ENCODE results near the gene ERVFRD-1.
"Not testable (repeated sequence)": the region's sequence is repeated elsewhere in the genome, so short reads cannot be mapped to it uniquely, and the experiment has no call there.

Gene ERVFRD-1

DNA sequence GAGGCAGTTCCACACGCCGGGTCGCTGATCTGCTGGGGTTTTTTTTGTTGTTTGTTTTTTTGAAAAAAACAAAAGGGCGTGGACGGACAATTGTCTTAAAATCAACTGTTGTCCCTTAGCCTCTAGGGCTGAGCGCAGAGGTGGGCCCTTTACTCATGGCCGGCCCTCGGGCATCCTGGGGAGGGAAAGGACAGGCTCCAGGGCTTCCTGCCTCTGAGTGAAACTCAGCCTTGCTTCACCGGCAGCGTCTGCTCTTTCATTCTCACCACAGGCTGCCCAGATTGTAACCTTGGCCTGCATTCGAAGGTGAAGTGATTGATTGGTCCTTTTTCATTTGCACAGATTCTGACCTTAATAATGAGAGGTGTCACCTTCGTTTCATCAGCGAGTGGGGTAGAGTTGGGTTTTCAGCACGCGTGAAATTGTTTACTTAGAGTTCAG lies 17.1 kb downstream of the ERVFRD-1 start:
- intact Hi-C loops (cut with DNase I), result no loop called here
- peak in 32 of 42 donors; percentile 6 to 66 (median 36) for DNase-seq

DNA sequence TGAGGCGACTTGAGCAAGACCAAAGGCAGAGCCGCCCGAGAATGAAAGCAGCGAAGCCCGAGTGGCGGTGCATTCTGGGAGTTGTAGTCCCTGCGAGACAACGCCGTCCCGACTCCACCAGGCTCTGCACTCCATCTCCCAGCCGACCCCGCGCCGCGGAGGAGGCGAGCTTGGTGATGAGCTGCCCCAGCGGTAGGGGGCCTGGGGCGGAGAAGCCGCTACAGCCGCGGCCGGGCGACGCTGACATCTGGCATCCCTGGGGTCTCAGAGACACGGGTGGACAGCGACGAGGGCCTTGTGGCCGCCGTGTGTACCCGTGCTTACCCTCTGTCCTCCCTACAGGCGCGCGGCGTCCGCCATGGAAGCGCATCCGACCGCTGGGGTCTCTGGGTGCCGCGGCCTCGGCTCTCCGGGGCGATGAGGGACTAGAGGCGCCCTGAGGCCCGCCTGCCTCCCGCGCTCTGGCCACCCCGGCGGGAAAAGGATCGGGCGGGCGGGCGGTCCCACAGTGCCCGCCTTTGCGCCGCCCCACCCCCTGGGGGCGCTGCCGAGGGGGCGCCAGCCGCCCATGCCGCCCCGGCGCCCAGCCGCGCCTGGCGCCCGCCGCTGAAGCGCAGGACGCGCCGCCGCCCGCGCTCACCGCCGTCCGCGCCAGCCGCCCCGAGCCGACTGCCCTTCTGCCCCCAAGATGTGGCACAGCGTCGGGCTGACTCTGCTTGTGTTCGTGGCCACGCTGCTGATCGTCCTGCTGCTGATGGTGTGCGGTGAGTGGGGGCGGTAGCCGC lies 17.7 kb downstream of the ERVFRD-1 start, which contains the start of gene SMIM13:
TSS of gene SMIM13 (plus strand) at position 209 of the 785 bp plus-strand sequence. CDS start at position 689, 480 bp downstream.
- intact Hi-C loops (cut with DNase I), result no loop called here
- DNase-seq, result peak; percentile 97 to 99 (median 99)

DNA sequence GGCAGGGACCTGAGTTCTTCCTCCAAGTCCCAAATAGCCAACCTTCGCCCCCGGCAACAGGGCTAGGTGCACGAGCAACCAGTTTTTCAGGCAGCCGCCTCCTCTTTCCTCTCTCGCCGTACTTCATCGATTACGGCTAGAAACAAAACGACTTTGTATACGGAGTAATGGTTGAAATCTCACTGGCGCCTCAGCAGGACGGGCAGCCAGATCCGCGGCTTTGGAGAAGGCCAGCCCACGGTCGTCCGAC lies 18.2 kb downstream of the ERVFRD-1 start:
- DNase-seq, result no peak
- intact Hi-C loops (cut with DNase I), result no loop called here

DNA sequence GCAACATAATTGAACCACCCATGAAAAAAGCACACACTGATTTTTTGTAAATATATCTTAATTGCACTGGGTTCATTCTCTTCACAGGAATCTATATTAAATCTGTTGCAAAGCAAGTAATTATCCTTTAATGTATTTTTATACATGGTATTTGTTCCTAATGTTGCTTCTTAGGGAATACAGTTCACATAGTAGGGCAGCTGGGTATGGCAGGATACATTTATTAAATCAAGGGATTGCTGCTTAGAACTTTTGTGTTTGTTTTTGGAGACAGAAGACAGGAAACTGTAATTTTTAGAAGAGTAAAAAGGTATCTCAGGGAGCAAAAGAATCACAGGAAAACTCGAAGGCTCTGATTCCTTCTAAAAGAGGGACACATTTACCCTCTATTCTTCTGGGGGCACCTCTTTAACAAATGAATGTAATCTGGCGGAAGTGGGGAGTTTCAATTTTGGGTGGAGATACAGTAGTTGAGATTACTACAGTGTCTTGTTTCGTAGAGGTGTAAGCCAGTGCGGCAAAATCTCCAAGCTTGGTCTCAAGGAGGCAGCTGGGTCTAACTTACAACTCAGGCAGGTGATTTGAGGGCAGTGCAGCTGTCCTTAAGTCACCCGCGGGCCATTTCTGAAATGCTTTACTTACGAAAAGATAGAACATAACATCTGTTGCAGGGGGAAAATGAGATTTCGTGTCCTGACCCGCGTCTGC lies 18.7 kb downstream of the ERVFRD-1 start:
- DNase-seq, result peak in 3 of 42 donors; percentile 14 to 42 (median 37)
- intact Hi-C loops (cut with DNase I), result no loop called here

DNA sequence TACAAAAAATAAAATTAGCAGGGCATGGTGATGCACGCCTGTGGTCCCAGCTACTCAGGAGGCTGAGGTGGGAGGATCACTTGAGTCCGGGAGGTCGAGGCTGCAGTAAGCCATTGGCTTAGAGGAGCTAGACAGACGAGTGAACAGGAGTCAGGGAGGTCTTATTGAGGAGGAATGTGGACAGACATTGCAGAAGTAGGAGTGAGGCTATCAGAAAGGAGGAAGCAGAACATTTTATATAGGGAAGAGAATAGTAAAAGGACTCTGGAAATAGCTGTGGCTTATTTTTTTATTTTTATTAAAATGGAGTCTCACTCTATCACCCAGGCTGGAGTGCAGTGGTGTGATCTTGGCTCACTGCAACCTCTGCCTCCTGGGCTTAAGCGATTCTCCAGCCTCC lies 20.4 kb downstream of the ERVFRD-1 start:
- intact Hi-C loops (cut with DNase I), result not testable (repeated sequence)

DNA sequence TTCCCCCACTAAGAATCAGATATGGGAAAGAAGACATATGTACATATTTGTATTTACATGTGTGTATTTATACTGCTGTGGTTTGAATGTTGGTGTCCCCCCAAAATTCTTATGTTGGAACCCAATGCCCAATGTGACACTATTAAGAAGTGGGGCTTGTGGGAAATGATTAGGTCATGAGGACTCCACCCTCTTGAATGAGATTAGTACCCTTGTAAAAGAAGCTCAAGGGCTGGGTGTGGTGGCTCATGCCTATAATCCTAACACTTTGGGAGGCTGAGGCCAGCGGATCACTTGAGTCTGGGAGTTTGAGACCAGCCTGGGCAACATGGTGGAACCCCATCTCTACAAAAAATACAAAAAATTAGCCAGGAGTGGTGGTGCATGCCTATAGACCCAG lies 21.8 kb downstream of the ERVFRD-1 start:
- intact Hi-C loops (cut with DNase I), result no loop called here
- no peak for DNase-seq

More for the DNA sequence above, 20.4 kb downstream of the ERVFRD-1 start:
- not testable (repeated sequence) for DNase-seq

DNA sequence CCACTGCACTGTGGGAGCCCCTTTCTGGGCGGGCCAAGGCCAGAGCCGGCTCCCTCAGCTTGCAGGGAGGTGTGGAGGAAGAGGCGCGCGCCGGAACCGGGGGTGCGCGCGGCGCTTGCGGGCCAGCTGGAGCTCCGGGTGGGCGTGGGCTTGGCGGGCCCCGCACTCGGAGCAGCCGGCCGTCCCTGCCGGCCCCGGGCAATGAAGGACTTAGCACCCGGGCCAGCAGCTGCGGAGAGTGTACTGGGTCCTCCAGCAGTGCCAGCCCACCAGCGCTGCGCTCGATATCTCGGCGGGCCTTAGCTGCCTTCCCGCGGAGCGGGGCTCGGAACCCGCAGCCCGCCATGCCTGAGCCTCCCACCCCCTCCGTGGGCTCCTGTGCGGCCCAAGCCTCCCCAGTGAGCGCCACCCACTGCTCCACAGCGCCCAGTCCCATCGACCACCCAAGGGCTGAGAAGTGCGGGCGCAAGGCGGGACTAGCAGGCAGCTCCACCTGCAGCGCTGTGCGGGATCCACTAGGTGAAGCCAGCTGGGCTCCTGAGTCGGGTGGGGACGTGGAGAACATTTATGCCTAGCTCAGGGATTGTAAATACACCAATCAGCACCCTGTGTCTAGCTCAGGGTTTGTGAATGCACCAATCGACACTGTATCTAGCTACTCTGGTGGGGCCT lies 24.2 kb downstream of the ERVFRD-1 start:
- intact Hi-C loops (cut with DNase I); DNase-seq: not testable (repeated sequence)

DNA sequence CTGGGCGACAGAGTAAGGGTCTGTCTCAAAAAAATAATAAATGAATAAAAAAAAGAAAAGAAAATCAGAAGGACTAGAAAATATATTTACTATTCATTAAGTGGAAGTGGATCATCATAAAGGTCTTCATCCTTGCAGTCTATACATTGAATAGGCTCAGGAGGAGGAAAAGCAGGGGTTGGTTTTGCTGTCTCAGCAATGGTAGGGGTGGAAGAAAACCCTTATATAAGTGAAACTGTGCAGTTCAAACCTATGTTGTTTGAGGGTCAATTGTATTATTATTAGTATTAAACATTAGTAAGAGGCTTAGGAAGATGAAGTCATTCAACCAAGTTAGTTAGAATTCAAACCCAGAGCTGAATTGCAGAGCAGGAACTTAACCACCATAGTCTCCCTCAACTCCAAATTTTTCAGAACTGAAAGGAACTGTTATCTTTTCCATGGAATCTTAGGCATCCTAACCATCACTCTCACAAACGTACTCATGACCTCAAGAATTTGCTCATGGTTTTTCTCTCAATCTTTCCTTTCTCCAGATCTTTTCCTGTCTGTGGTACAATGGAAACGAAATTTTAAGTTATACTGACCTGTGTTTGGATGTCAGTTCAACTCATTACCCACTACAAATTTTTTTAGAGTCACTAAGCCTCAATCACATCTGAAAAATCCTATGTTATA lies 25.6 kb downstream of the ERVFRD-1 start:
- intact Hi-C loops (cut with DNase I), result no loop called here
- DNase-seq, result no peak

DNA sequence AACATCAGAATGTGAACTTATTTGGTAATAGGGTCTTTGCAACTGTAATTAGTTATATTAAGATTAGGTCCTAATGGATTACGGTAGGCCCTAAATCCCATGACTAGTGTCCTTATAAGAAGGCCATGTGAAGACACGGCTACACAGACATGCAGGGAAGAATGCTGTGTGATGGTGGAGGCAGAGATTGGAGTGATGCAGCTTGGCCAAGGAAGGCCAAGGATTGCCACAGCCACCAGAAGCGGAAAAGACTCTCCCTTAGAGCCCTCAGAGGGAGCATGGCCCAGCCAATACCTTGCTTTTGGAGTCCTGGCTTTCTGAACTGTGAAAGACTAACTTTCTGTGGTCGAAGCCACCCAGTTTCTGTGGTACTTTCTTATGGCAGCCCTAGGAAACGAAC lies 27.6 kb downstream of the ERVFRD-1 start:
- intact Hi-C loops (cut with DNase I), result no loop called here
- DNase-seq, result no peak

DNA sequence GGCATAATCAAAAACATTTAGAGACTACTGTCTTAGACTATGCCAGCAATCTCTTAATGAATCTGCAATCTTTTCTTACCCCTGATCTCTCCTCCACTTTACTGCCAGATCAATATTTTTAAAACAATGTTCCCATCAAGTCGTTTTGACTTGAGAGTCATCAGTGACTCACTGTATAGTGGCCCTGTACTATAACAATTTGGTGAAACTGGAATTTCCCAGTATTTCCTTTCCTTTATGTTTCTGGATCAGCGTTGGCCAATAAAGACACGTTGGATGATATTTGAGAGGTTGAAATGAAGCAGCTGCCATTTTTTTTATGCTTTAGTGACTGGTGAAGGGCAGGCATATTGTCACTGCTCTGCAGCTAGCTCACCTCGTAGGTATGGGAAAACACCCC lies 28.0 kb downstream of the ERVFRD-1 start:
- DNase-seq, result no peak
- intact Hi-C loops (cut with DNase I), result no loop called here

DNA sequence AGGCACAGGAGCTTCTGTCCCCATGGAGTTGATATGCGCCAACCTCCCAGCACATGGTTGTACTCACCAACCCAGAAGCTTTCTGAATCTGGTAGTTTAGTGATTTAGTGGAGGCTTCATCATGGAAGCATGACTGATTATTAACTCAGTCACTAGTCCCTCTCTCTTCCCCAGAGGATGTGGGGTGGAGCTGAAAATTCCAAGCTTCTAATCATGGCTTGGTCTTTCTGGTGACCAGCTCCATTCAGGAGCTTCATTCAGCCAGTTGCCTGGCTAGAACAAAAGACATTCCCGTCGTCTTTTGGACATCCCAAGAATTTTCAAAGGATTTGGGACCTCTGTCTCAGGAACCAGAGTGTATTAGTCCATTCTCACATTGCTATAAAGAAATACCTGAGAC lies 31.2 kb downstream of the ERVFRD-1 start:
- DNase-seq, result no peak
- intact Hi-C loops (cut with DNase I), result no loop called here

DNA sequence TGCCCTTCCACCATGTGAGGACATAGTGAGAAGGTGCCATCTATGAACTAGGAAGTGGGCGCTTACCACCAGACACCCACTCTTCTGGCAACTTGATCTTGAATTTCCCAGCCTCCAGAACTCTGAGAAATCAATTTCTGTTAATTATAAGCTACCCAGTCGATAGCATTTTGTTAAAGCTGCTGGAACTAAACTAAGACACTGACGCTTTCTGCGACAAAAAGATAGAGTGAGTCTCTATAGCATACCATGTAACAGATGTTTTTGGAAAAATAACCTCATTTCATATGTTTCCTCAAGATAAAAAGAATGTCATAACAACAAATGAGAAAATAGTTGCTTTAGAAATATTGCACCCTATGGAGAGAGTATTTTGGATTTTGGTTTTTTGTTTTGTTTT lies 33.3 kb downstream of the ERVFRD-1 start:
- intact Hi-C loops (cut with DNase I), result no loop called here
- DNase-seq, result no peak

DNA sequence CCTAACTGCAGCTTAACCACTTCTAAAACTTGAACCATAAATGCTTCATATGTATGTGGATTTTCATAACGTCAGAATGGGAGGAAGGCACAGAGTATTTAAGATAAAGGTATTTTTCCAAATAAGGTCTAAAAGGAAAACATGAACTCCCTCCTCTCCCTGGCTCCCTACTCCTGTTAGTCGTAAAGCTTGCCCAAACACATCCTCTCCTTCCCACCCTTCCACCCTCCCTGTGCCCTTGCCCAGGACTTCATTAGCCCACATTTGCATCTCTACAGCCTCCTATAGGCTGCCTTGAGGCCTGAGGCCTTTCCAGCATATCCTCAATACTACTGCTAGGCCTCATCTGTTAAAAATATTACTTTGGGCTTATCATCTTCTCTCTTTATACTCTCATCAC lies 35.0 kb downstream of the ERVFRD-1 start:
- no peak for DNase-seq
- intact Hi-C loops (cut with DNase I), result no loop called here

DNA sequence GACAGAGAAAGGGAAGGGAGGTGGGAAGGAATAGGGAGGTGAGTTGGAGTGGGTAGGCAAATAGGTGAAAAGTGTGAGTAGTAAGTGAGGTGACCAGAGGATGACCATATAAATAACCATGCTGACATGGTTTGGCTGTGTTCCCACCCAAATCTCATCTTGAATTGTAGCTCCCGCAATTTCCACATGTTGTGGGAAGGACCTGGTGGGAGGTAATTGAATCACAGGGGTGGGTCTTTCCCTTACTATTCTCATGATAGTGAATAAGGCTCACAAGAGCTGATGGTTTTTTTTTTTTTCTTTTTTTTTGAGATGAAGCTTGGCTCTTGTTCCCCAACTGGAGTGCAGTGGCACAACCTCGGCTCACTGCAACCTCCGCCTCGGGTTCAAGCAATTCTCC lies 39.4 kb downstream of the ERVFRD-1 start:
- intact Hi-C loops (cut with DNase I), result no loop called here
- DNase-seq, result no peak

DNA sequence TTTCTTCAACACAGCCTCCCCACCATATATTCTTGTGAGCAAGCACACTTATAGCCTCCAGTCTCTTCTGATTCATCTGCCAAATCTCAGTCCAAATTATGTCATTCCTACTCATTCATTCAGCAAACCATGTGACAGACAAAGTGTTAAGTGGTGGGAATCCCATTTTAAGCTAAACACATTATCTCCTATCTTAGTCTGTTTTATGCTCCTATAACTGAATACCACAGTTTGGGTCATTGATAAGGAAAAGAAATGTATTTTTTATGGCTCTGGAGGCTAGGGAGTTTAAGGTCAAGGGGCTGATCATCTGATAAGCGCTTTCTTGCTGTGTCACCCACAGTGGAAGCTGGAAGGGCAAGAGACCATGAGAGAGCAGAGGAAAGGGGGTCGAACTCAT lies 41.8 kb downstream of the ERVFRD-1 start:
- intact Hi-C loops (cut with DNase I), result no loop called here
- no peak for DNase-seq

DNA sequence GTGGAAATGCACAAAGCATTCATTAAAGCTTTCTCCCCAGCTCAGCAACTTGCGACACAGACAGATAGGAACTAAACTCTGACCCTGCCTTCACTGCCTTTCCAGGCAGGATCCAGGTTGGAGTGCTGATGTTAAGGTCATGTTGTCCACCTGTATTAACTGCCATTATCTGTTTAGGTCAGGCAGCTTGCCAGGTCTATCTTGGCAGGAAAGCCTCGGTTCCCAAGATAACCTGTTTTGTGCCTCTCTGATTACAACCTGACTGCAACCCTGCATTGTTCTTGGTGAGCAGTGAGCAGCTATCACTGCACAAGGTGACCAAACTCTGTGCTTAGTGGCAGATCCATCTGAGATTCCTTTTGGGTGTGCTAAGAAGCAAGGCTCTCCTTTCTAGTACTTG lies 44.2 kb downstream of the ERVFRD-1 start:
- no peak for DNase-seq
- intact Hi-C loops (cut with DNase I), result loop anchor here (2.0 kb wide), 1 partner anchor 113 kb away; no protein-coding TSS in a partner anchor

DNA sequence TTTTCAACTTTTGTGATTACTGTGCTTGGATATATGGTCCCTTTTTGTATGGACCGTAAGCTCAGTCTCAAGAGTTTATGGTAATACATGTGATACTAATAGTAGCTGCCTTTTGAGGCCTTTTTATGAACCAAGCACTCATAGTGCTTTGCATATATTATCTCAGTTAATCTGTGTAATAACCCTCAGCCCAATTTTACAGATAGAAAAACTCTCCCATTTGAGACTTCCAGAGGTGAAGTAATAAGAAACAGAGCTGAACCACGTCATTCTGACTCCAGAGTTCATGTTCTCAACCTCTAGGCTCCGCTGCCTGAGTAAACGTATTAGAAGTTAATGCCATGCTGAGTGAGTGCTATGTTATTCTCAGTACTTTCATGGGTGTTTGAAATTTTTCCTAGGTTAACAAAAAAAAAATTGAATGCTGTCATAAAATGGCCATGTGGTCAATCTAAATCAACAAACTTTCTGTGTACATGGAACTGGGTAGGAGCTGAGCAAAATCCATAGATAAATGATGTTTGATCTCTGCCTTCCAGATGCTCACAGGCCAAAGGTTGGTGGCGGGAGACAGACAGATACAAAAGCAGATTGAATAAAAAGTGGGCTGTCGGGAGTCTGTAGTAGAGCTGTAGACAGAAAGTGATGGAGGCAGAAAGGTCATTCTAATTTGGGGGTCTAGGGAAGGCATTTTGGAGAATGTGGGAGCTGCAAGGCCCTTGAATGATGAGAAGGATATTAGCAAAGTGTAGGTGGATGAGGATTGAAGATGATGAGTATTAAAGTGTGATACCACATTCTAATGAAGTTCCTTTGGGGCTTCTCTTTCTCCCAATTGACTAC lies 44.8 kb downstream of the ERVFRD-1 start:
- intact Hi-C loops (cut with DNase I), result loop anchor here (2.0 kb wide), 1 partner anchor 112 kb away; no protein-coding TSS in a partner anchor
- no peak for DNase-seq

DNA sequence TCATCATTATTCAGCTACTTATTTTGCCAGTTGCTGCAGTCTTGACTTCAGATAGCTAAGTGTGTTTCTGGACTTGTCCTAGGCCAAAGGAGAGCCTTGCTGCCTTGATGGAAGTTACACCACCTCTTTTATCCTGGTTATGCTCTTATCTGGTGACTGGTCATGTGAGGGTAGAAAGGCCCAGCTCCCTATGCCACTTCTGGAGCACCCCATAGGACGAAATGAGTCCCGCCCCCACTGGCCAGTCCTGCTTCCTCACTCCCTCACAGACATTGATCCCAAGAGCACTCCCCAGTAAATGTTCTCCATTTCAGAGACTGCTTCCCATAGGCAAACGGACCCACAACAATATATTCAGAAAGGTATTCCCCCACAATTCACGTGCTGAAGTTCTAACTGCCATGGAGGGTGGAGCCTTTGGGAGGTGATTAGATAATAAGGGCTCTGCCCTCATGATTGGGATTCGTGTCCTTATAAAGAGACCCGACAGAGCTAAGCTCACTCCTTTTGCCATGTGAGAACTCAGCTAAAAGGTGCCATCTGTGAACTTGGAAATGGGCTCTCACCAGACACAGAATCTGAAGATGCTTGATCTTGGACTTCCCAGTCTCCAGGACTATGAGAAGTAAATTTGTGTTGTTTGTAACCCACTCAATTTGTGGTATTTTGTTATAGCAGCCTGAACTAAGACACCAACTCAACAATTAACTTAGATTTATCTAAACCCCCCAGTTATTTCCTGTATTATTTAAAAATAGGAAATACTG lies 45.9 kb downstream of the ERVFRD-1 start:
- no peak for DNase-seq
- intact Hi-C loops (cut with DNase I), result loop anchor here (2.0 kb wide), 1 partner anchor 111 kb away; no protein-coding TSS in a partner anchor

Measured in head of caudate nucleus (tissue), 42 donors.